HEK293 (cell line): Measurements from ENCODE around the gene ZDHHC9.

ENCODE experiments used
- CTCF ChIA-PET: fragments of 350-600 bp; formaldehyde crosslinking; extraction: SDS; loops from one replicate; lab custom pipeline; 2021; ENCODE audit warnings: antibody characterized with exemption; lab: Yijun Ruan, JAX
- POLR2A ChIA-PET: fragments of 300-600 bp; formaldehyde crosslinking; extraction: SDS; loops from one replicate; lab custom pipeline; 2020; ENCODE audit warnings: antibody characterized with exemption, inconsistent platforms; lab: Yijun Ruan, JAX
- H3K27ac ChIP-seq: fragments of 200-500 bp; sonication (Bioruptor generic); 2 replicates; pipeline ENCODE4 v1.5.1; 2014; ENCODE audit warnings: low read depth, low read length, control low read depth, inconsistent platforms; ENCODE audit errors: extremely low read depth
- H3K36me3 ChIP-seq, 2 experiments: fragments of 200-500 bp in 1 of 2; sonication (Bioruptor generic) in 1 of 2; 1 replicate in 1 of 2; 2 replicates in 1 of 2; pipeline ENCODE4 v1.5.1; 2014 to 2017; ENCODE audit warnings: inconsistent platforms in 2 of 2, low read length in 2 of 2; ENCODE audit not compliant: control insufficient read depth in 2 of 2, insufficient read depth in 1 of 2
- H3K4me1 ChIP-seq: fragments of 200-500 bp; sonication (Bioruptor generic); 2 replicates; pipeline ENCODE4 v1.5.1; 2014; ENCODE audit warnings: mild to moderate bottlenecking, low read length, inconsistent platforms; ENCODE audit not compliant: control insufficient read depth, insufficient read depth
- H3K4me3 ChIP-seq: 2 replicates; pipeline ENCODE4 v1.5.1; 2011; ENCODE audit warnings: low read depth, mild to moderate bottlenecking, control low read depth, low read length, moderate library complexity
- H3K9me3 ChIP-seq: fragments of 200-500 bp; sonication (Bioruptor generic); 2 replicates; pipeline ENCODE4 v1.5.1; 2014; ENCODE audit warnings: low read depth, low read length, inconsistent platforms; ENCODE audit not compliant: control insufficient read depth, insufficient read depth
- KLF8 ChIP-seq: fragments of 450-650 bp; formaldehyde crosslinking; IDR thresholded peaks from 2 replicates; pipeline ENCODE4 v1.5.1; 2016; ENCODE audit warnings: missing biosample characterization, missing genetic modification characterization
- RBAK ChIP-seq: fragments of 450-650 bp; formaldehyde crosslinking; IDR thresholded peaks from 2 replicates; pipeline ENCODE4 v1.5.1; 2016; ENCODE audit warnings: missing biosample characterization, missing genetic modification characterization
- SALL2 ChIP-seq: fragments of 450-650 bp; formaldehyde crosslinking; IDR thresholded peaks from 2 replicates; pipeline ENCODE4 v1.5.0; 2017; ENCODE audit warnings: missing biosample characterization, mild to moderate bottlenecking, missing genetic modification characterization, borderline replicate concordance
- ZFP41 ChIP-seq: fragments of 450-650 bp; formaldehyde crosslinking; IDR thresholded peaks from 2 replicates; pipeline ENCODE4 v1.5.1; 2016; ENCODE audit warnings: missing biosample characterization, missing genetic modification characterization, borderline replicate concordance
- ZNF146 ChIP-seq: fragments of 450-650 bp; formaldehyde crosslinking; IDR thresholded peaks from 2 replicates; pipeline ENCODE4 v1.5.1; 2016; ENCODE audit warnings: missing biosample characterization, missing genetic modification characterization
- ZNF221 ChIP-seq: fragments of 450-650 bp; formaldehyde crosslinking; IDR thresholded peaks from 2 replicates; pipeline ENCODE4 v1.5.1; 2017; ENCODE audit warnings: missing biosample characterization, missing genetic modification characterization, borderline replicate concordance
- ZNF510 ChIP-seq: fragments of 450-650 bp; formaldehyde crosslinking; IDR thresholded peaks from 2 replicates; pipeline ENCODE4 v1.5.1; 2018; ENCODE audit warnings: mild to moderate bottlenecking, missing genetic modification characterization, missing biosample characterization; ENCODE audit not compliant: insufficient replicate concordance
- ZNF544 ChIP-seq: fragments of 450-650 bp; formaldehyde crosslinking; IDR thresholded peaks from 2 replicates; pipeline ENCODE4 v1.5.0; 2017; ENCODE audit warnings: missing biosample characterization, missing genetic modification characterization
- ZNF777 ChIP-seq: fragments of 450-650 bp; formaldehyde crosslinking; IDR thresholded peaks from 2 replicates; pipeline ENCODE4 v1.5.1; 2017; ENCODE audit warnings: missing biosample characterization, missing genetic modification characterization, borderline replicate concordance
- TF ChIP-seq, protein P1 (sequence below): fragments of 450-650 bp; formaldehyde crosslinking; IDR thresholded peaks from 2 replicates; pipeline ENCODE4 v1.5.1; 2016; ENCODE audit warnings: missing biosample characterization, missing genetic modification characterization, low read depth
- TF ChIP-seq, protein P2 (sequence below): fragments of 450-650 bp; formaldehyde crosslinking; conservative IDR thresholded peaks from 2 replicates; pipeline ENCODE4 v1.5.1; 2016; ENCODE audit warnings: low read depth, missing biosample characterization, missing genetic modification characterization
- TF ChIP-seq, protein P3 (sequence below): IDR thresholded peaks from 2 replicates; pipeline ENCODE4 v1.6.1; 2011; ENCODE audit warnings: mild to moderate bottlenecking, low read depth, low read length, borderline replicate concordance
- TF ChIP-seq, protein P4 (sequence below): fragments of 450-650 bp; formaldehyde crosslinking; IDR thresholded peaks from 2 replicates; pipeline ENCODE4 v1.5.1; 2016; ENCODE audit warnings: missing biosample characterization, missing genetic modification characterization
- TF ChIP-seq, protein P5 (sequence below): fragments of 450-650 bp; formaldehyde crosslinking; IDR thresholded peaks from 2 replicates; pipeline ENCODE4 v1.5.1; 2016; ENCODE audit warnings: missing biosample characterization, missing genetic modification characterization
- TF ChIP-seq, protein P6 (sequence below): fragments of 450-650 bp; formaldehyde crosslinking; IDR thresholded peaks from 2 replicates; pipeline ENCODE4 v1.5.1; 2016; ENCODE audit warnings: missing biosample characterization, missing genetic modification characterization
- TF ChIP-seq, protein P7 (sequence below): fragments of 450-650 bp; formaldehyde crosslinking; IDR thresholded peaks from 2 replicates; pipeline ENCODE4 v1.5.1; 2017; ENCODE audit warnings: missing biosample characterization, missing genetic modification characterization

Gene ZDHHC9

DNA sequence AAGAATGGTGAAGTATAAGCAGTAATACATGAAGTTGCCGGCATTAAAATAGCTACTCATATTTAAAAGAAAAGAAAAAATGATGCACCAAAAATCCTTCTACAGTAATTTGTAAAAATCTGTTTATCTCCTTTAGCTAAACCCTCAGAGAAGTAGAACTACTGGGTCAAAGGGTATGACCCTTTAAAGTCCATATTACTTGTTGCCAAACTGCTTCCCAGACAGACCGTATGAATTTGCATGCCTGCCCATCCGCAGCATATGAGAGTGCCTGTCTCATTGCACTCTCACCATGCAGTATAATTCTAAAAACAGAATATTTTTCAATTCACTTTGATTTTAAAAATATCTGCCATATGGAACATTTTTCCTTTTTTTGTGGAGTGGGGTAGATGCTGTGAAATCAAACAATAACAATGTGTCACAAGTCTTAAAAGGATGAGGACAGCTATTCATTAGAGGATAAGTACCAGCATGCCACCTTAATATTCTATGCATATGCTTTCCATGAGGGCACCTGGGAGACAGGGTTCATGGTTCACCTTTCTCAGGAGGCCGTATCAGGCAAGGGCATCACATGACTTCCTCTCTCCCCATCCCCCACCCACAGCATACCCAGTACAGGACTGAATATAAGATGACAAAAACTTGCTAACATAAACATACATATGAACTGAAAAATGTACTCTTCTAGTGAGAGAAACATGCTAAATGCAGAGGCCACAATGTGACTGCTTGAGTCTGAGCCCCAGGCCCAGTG is 17.8 kb downstream of the ZDHHC9 start (continued):
- TF ChIP-seq ZNF510 (tag by site-specific recombination) (no peak), ZNF221 (tag by site-specific recombination) (no peak), ZFP41 (tag by site-specific recombination) (no peak), ZNF777 (tag by site-specific recombination) (no peak), ZNF544 (tag by site-specific recombination) (no peak), SALL2 (tag by site-specific recombination) (no peak), RBAK (tag by site-specific recombination) (no peak)
- TF ChIP-seq, protein P1, sequence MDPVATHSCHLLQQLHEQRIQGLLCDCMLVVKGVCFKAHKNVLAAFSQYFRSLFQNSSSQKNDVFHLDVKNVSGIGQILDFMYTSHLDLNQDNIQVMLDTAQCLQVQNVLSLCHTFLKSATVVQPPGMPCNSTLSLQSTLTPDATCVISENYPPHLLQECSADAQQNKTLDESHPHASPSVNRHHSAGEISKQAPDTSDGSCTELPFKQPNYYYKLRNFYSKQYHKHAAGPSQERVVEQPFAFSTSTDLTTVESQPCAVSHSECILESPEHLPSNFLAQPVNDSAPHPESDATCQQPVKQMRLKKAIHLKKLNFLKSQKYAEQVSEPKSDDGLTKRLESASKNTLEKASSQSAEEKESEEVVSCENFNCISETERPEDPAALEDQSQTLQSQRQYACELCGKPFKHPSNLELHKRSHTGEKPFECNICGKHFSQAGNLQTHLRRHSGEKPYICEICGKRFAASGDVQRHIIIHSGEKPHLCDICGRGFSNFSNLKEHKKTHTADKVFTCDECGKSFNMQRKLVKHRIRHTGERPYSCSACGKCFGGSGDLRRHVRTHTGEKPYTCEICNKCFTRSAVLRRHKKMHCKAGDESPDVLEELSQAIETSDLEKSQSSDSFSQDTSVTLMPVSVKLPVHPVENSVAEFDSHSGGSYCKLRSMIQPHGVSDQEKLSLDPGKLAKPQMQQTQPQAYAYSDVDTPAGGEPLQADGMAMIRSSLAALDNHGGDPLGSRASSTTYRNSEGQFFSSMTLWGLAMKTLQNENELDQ = no peak
- TF ChIP-seq, protein P2, sequence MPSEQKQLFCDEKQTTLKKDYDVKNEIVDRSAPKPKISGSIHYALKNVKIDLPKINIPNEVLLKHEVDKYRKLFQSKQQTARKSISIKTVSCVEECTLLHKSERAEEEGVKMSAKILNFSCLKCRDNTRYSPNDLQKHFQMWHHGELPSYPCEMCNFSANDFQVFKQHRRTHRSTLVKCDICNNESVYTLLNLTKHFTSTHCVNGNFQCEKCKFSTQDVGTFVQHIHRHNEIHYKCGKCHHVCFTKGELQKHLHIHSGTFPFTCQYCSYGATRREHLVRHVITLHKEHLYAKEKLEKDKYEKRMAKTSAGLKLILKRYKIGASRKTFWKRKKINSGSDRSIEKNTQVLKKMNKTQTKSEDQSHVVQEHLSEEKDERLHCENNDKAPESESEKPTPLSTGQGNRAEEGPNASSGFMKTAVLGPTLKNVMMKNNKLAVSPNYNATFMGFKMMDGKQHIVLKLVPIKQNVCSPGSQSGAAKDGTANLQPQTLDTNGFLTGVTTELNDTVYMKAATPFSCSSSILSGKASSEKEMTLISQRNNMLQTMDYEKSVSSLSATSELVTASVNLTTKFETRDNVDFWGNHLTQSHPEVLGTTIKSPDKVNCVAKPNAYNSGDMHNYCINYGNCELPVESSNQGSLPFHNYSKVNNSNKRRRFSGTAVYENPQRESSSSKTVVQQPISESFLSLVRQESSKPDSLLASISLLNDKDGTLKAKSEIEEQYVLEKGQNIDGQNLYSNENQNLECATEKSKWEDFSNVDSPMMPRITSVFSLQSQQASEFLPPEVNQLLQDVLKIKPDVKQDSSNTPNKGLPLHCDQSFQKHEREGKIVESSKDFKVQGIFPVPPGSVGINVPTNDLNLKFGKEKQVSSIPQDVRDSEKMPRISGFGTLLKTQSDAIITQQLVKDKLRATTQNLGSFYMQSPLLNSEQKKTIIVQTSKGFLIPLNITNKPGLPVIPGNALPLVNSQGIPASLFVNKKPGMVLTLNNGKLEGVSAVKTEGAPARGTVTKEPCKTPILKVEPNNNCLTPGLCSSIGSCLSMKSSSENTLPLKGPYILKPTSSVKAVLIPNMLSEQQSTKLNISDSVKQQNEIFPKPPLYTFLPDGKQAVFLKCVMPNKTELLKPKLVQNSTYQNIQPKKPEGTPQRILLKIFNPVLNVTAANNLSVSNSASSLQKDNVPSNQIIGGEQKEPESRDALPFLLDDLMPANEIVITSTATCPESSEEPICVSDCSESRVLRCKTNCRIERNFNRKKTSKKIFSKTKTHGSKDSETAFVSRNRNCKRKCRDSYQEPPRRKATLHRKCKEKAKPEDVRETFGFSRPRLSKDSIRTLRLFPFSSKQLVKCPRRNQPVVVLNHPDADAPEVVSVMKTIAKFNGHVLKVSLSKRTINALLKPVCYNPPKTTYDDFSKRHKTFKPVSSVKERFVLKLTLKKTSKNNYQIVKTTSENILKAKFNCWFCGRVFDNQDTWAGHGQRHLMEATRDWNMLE = no peak
- TF ChIP-seq, protein P3, sequence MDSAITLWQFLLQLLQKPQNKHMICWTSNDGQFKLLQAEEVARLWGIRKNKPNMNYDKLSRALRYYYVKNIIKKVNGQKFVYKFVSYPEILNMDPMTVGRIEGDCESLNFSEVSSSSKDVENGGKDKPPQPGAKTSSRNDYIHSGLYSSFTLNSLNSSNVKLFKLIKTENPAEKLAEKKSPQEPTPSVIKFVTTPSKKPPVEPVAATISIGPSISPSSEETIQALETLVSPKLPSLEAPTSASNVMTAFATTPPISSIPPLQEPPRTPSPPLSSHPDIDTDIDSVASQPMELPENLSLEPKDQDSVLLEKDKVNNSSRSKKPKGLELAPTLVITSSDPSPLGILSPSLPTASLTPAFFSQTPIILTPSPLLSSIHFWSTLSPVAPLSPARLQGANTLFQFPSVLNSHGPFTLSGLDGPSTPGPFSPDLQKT = no peak
- TF ChIP-seq, protein P4, sequence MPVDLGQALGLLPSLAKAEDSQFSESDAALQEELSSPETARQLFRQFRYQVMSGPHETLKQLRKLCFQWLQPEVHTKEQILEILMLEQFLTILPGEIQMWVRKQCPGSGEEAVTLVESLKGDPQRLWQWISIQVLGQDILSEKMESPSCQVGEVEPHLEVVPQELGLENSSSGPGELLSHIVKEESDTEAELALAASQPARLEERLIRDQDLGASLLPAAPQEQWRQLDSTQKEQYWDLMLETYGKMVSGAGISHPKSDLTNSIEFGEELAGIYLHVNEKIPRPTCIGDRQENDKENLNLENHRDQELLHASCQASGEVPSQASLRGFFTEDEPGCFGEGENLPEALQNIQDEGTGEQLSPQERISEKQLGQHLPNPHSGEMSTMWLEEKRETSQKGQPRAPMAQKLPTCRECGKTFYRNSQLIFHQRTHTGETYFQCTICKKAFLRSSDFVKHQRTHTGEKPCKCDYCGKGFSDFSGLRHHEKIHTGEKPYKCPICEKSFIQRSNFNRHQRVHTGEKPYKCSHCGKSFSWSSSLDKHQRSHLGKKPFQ = no peak

DNA sequence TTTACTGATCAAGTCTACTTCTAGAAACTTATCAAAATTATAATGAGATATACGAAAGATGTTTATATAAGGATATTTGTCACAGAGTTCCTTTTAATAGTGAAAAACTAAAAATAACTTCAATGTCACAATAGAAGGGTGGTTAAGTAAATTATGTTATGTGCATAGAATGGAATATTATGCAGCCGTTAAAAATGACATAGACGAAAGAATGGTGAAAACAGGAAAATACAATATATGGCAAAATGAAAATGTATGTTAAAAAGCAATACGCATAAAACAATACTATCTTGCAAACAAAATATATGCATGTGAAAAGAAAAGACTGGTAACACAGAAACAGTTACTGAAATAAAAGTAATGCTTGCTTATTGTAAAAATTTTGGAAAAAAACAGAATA is 19.1 kb downstream of the ZDHHC9 start:
- no peaks in the 10 kb centered on the region for H3K4me1 ChIP-seq
- H3K27ac ChIP-seq = no peak overlapping the region
- H3K9me3 ChIP-seq = no peaks in the 10 kb centered on the region
- TF ChIP-seq, protein P5, sequence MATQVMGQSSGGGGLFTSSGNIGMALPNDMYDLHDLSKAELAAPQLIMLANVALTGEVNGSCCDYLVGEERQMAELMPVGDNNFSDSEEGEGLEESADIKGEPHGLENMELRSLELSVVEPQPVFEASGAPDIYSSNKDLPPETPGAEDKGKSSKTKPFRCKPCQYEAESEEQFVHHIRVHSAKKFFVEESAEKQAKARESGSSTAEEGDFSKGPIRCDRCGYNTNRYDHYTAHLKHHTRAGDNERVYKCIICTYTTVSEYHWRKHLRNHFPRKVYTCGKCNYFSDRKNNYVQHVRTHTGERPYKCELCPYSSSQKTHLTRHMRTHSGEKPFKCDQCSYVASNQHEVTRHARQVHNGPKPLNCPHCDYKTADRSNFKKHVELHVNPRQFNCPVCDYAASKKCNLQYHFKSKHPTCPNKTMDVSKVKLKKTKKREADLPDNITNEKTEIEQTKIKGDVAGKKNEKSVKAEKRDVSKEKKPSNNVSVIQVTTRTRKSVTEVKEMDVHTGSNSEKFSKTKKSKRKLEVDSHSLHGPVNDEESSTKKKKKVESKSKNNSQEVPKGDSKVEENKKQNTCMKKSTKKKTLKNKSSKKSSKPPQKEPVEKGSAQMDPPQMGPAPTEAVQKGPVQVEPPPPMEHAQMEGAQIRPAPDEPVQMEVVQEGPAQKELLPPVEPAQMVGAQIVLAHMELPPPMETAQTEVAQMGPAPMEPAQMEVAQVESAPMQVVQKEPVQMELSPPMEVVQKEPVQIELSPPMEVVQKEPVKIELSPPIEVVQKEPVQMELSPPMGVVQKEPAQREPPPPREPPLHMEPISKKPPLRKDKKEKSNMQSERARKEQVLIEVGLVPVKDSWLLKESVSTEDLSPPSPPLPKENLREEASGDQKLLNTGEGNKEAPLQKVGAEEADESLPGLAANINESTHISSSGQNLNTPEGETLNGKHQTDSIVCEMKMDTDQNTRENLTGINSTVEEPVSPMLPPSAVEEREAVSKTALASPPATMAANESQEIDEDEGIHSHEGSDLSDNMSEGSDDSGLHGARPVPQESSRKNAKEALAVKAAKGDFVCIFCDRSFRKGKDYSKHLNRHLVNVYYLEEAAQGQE (tag by site-specific recombination) = no peak
- TF ChIP-seq, protein P6, sequence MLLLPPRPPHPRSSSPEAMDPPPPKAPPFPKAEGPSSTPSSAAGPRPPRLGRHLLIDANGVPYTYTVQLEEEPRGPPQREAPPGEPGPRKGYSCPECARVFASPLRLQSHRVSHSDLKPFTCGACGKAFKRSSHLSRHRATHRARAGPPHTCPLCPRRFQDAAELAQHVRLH (tag by site-specific recombination) = peak; percentile 21; the same call in 1 of the 2 replicates
- TF ChIP-seq, protein P7, sequence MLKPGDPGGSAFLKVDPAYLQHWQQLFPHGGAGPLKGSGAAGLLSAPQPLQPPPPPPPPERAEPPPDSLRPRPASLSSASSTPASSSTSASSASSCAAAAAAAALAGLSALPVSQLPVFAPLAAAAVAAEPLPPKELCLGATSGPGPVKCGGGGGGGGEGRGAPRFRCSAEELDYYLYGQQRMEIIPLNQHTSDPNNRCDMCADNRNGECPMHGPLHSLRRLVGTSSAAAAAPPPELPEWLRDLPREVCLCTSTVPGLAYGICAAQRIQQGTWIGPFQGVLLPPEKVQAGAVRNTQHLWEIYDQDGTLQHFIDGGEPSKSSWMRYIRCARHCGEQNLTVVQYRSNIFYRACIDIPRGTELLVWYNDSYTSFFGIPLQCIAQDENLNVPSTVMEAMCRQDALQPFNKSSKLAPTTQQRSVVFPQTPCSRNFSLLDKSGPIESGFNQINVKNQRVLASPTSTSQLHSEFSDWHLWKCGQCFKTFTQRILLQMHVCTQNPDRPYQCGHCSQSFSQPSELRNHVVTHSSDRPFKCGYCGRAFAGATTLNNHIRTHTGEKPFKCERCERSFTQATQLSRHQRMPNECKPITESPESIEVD = no peak
- TF ChIP-seq KLF8 (no peak), ZNF146 (peak; percentile 99)
- H3K36me3 ChIP-seq = peaks cover 9 to 21% of the 10 kb centered on the region in 2 experiments
- H3K4me3 ChIP-seq = no peak overlapping the region
- CTCF ChIA-PET = interaction anchor here (1.0 to 2.6 kb wide), 5 partner anchors 8 to 370 kb away, joined by 3 to 15 read pairs (median 4); no protein-coding TSS in a partner anchor
- POLR2A ChIA-PET = no interaction called here
